GM12875 (cell line): ENCODE results near the gene PHF21B.

ENCODE experiments used
- H3K4me3 ChIP-seq: one replicate; pipeline ENCODE4 v1.5.1; 2011; ENCODE audit warnings: low read depth, low read length, control low read depth
- TF ChIP-seq, protein P1 (sequence below): IDR thresholded peaks from 2 replicates; pipeline ENCODE4 v1.5.1; 2011; ENCODE audit warnings: low read depth, mild to moderate bottlenecking, control low read depth, inconsistent platforms, low read length, moderate library complexity, borderline replicate concordance; ENCODE audit not compliant: insufficient read depth

The PHF21B gene

DNA sequence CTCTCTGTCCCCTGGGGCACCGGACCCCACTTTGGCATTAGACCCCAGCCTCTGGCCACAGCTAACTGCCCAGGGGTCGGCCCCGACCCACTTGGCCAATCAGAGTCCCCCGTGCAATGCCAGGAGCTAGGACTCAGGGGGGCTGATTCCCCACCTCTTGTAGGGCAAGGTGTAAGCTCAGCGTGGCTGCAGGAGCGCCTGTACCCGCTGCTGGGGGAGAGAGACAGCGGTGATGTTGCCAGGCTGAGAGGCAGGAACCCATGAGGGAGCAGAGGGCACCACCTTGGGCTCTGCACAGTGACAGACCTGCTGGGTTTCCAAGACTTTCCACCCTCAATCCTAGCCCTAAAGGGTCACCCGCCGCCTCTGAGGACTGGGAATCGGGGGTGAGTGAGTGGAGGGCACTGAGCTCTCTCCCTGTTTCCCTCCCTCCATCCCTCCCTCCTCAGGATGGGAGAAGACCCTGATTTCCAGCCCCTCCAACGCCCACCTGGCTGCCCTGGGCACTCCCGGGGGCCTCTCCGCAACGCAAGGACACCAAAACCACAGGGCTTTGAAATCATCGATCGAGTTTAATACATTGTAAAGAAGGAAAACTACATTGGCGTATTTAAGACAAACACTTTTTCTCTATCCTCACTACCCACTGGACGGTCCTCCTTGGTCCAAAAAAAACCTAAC lies 129.1 kb downstream of the PHF21B start:
- H3K4me3 ChIP-seq: no peak overlapping the region
- TF ChIP-seq, protein P1, sequence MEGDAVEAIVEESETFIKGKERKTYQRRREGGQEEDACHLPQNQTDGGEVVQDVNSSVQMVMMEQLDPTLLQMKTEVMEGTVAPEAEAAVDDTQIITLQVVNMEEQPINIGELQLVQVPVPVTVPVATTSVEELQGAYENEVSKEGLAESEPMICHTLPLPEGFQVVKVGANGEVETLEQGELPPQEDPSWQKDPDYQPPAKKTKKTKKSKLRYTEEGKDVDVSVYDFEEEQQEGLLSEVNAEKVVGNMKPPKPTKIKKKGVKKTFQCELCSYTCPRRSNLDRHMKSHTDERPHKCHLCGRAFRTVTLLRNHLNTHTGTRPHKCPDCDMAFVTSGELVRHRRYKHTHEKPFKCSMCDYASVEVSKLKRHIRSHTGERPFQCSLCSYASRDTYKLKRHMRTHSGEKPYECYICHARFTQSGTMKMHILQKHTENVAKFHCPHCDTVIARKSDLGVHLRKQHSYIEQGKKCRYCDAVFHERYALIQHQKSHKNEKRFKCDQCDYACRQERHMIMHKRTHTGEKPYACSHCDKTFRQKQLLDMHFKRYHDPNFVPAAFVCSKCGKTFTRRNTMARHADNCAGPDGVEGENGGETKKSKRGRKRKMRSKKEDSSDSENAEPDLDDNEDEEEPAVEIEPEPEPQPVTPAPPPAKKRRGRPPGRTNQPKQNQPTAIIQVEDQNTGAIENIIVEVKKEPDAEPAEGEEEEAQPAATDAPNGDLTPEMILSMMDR: no peak

DNA sequence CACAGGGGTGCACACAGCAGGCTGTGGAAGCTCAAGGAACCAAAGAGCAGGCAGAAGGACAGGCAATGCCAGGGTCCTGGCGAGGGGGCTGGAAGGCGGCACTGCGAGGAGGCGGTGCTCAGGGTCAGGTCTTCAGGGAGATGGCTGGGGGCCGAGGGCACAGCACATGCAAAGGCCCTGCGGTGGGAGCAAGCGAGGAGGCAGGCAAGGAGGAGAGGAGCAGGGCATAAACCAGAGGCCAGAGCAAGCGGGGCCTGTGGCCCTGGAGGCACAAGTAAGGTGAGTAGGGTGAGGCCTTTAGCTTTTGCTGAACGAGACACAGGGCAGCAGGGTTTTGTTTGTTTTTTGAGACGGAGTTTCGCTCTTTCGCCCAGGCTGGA lies 130.5 kb downstream of the PHF21B start:
- TF ChIP-seq, protein P1: no peak
- H3K4me3 ChIP-seq: no peak overlapping the region

GRCh38 chr22:44878483-44879300 lies 131.1 kb downstream of the PHF21B start:
- TF ChIP-seq, protein P1: no peak
- H3K4me3 ChIP-seq: no peak overlapping the region

DNA sequence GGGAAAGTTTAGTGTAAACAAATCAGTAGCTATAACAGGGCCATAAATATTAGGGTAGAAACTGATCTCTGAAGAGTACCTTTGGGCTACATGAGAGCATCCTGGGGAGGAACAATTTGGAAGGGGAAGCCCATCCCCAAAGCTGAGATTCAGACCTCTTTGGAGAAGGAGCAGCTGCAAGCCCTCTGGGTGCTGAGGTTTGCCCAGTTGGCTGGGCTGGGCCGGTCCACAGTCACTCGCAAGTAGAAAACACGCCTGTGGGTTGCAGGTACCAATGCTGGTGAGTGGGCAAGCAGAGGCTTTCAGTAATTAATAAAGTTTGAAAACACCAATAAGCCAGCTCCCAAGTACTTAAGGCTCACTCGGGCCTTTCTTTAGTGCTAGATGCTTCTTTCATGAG lies 132.9 kb downstream of the PHF21B start:
- TF ChIP-seq, protein P1: no peak
- no peak overlapping the region for H3K4me3 ChIP-seq

DNA sequence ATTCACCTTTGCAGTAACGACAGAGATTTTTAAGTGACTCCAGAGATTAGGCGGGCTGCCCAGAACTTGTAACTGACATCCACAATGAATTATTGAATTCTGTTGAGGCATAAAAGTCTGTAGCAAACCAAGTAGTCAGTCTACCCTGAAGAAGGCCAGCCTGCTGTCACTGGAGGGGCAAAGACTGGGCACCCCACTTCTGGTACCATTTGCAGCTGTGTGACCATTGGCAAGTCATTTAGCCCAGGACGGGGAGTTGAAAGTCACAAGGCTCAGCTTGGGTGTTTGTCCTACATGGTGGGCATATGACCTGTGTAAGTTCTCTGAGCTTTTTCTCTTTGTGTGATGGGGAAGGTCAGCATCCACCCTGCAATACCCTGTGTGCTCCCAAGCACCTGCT lies 138.0 kb downstream of the PHF21B start:
- TF ChIP-seq, protein P1: no peak
- H3K4me3 ChIP-seq: no peak overlapping the region

DNA sequence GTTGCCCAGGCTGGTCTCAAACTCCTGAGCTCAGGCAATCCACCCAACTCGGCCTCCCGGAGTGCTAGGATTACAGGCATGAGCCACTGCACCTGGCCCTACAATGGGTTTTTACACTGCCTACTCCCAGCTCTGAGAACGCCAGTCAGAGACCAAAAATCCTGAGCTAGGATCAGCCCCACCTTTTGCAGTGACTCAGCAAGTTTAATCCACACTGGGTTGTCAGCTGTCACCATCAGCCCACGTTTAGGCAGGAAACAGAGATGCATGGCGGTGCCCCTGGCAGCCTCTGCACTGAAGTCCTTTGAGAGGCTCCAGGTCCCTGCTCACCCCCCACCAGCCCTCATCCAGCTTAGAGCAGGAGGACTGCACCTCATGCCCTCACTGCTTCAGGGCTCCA lies 139.8 kb downstream of the PHF21B start:
- no peak overlapping the region for H3K4me3 ChIP-seq
- TF ChIP-seq, protein P1: no peak

DNA sequence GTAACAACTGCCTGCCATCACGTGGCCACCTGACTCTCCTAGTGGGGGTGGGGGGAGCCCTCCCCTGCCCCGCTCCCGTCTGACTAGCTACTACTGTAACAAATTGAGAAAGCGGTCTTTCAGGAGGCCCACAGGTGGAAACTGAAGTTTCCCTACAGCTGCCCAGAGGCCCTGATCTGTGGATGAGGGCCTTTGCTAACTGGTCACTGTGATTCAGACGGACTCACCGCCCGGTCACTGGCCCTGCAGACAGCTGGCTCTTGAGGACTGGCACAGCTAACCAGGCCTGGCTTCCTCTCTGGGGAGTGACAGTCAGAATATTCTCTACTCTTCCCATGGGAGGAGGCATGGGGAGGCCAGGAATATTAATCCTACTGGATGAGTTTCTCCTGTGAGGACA lies 140.6 kb downstream of the PHF21B start:
- TF ChIP-seq, protein P1: no peak
- no peak overlapping the region for H3K4me3 ChIP-seq
